Activated naive CD8-positive, alpha-beta T cell treated with anti-CD3 and anti-CD28 coated beads, Interleukin-2, amount 50 U/mL, for 16 hours (primary cell): Measurements from ENCODE around the gene CCDC187.

Source experiments
- DNase-seq: peaks from one replicate; pipeline ENCODE4 v3.0.0-alpha.2; 2020; ENCODE audit warnings: low read depth, low spot score

CCDC187 gene

DNA sequence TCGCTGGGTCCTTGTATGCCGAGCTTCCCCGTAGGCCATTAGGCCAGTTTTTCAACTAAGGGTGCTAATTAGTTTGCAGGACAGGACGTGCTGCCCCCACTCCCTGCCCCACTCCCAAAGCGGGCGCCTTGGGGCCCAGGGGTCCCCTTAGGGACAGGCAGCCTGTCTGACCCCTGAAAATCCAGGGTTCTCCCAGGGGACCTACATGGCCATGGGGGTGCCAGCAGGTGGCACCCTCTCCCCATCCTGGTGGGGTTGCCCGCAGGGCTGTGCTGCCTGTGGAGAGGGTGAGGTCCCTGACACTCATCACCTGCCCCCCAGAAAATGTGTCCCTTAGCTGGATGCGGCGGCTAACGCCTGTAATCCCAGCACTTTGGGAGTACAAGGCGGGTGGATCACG lies 8.5 kb upstream of the CCDC187 start:
- no peak for DNase-seq

DNA sequence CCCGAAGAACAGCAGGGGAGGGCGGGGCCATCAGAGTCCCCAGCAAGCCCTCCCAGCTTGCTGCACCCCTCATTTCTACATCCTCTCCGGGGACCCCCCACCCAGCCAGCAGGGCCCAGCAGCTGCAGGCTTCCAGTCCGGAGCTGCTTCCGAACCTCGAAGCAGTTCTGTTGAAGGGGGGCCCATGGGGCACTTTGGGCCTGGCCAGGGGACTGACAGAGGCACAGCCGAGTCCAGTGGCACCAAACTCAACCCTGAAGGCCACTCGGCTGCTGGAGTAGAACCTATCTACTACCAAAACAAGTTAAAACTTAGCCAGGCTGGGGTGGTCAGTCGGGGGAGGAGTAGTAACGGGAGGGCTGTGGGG lies 8.1 kb upstream of the CCDC187 start:
- no peak for DNase-seq

DNA sequence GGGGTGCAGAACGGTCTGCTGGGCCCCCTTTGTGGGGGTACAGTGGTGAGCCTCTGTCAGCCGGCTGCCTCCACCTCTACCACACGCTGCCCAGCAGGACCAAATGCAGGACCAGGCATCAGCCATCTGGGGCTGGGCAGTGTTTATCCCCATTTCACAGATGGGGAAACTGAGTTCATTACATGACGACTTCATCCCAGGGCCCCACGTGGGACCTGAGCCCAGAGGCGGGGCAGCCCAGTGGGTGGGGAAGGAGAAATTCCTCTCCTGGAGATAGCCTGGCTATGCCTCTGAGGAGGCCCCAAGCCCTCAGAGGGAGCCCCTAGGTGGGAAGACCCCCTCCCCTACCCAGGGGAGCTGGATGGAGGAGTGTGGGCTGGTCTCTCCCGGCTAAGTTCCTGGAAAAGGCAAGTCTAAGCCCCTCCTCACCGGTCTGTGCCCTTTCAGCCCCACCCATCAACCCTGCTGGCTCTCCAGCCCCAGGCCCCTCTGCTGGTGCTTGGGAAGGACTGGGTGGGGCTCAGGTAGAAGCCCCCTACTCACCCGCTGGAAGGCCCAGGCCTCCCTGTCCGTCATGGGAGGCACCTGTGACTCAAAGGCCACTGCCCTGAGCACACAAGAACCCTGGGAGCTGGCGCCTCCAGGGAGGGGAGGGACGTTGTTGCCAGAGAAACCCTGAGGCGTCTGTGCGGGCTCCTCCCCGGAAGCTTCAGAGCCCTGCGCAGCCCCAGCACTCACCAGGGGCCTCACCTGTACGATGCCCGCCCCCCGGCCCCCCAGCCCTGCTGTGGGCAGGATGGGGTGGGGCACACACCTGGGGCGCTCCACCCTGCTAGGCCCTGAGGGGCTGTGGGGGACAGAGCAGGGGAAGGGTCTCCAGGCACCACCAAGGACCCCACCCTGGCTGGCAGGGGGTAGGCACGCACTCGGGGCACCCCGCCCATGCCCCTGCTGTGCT lies 7.4 kb upstream of the CCDC187 start:
- DNase-seq: no peak

DNA sequence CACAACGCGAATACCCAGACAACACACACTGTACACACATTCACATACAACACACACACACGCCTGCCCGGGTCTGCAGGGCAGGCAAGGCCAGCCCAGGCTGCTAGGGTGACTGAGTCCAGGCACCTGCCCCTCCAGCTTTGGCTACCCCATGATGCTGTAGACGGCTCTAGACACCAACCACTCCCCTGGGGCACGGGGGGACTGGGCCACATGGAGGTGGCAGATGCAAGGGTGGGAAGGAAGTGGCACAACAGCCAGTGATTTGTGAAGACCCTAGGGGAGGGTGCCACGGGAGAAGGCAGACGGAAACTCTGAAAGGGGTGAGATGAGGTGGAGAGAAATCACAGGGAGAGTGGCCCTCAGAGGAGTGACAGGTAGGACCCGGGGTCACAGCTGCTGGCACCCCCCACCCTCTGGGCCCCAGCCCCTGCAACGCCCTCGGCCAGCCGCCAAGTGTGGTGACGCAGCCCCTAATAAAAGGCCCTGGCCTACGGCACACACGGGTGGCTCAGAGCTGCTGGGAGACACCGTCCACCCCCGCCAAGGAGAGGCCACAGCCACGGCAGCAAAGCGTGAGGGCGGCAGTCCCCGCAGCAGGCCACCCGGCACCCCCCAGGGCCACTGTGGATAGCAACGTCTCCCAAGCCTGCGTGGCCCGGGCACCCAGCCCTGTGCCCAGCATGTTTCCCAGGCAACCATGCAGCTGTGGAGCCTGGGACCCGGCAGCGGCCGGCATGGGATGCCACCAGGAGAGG lies 6.6 kb upstream of the CCDC187 start:
- DNase-seq: no peak

DNA sequence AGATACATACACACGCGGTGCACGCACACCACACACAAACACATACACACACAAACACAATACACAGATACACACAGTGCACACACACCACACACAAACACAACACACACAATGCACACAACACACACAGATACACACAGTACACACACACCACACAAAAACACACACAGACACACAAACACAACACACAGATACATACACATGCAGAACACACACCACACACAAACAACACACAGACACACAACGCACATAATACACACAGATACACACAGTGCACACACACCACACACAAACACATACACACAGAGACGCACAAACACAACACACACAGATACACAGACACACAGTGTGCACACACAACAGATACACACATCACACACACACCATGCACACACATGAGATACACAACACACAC lies 5.9 kb upstream of the CCDC187 start:
- DNase-seq: no peak

DNA sequence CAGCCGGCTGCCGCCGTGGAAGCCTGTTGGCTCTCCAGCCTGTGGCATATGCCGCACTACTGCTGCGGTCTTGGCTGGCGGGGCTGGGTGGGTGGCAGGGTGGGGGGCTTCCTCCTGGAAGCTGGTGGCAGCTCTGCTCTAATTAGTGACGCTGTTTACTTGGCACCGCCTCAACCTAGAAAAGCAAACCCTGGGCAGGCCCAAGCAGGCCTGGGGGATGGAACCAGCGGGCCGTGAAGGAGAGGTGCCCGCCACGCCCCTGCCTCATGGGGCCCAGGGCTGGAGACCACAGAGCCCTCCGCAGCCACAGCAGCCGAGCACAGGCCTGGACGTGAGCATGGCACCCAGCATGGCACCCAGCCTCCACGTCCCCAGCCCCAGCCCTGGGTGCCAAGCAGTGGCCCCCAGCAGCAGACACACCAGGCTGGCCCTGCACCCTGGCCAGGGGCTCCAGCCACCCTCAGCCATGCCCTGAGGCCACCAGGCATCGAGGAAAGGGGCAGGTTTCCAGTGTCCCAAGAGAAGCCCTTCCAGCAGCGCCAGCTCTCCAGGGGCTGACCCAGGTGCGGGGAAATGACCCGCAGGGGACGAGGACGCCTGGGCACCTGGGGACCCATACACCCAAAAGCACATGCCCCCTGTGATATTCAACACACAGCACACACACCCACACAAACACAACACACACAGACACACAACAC lies 5.4 kb upstream of the CCDC187 start:
- no peak for DNase-seq

DNA sequence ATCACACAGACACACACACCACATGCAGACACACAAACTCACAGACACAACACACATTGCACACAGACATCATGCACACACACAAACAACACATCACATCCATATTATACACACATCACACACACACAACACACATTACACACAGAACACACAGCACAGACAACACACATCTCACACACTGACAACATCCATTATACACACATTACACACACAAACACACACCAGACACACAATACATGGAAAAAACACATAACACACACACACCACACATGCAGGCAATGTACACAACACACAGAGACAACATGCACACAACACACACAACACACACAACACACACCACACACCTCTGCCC lies 4.8 kb upstream of the CCDC187 start:
- DNase-seq: no peak

DNA sequence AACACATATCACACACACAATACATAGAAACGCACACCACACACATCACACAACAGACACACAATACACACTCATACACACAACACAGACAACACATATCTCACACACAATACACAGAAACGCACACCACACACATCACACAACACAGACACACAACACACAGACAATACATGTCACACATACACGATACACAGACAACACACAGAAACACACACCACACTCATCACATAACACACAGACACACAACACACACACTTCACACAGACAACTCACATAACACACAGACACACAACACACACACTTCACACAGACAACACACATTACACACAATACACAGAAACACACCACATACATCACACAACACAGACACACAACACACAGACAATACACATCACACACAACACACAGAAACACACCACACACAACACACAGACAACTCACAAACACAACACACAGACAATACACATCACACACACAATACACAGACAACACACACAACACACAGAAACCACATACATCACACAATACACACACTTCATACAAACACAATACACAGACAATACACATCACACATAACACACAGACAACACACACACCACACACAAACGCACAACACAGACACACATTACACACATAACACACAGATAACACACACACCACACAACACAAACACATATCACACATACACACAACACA lies 4.3 kb upstream of the CCDC187 start:
- DNase-seq: no peak

DNA sequence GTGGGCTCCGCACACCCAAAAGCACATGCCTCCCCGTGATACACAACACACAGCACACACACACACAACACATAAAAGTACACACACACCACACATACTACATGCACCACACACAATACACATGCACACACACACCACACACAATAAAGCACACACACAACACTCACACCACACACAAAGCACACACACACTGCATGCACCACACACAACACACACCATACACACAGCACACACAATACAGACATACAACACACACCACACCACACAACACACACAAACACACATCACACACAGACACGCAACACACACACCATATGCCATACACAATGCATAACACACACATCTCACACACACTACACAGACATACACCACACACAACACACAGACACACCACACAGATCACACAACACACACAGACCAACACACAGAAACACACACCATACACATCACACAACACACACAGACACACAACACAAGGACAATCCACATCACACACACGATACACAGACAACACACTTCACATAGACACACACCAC lies 3.4 kb upstream of the CCDC187 start:
- no peak for DNase-seq

DNA sequence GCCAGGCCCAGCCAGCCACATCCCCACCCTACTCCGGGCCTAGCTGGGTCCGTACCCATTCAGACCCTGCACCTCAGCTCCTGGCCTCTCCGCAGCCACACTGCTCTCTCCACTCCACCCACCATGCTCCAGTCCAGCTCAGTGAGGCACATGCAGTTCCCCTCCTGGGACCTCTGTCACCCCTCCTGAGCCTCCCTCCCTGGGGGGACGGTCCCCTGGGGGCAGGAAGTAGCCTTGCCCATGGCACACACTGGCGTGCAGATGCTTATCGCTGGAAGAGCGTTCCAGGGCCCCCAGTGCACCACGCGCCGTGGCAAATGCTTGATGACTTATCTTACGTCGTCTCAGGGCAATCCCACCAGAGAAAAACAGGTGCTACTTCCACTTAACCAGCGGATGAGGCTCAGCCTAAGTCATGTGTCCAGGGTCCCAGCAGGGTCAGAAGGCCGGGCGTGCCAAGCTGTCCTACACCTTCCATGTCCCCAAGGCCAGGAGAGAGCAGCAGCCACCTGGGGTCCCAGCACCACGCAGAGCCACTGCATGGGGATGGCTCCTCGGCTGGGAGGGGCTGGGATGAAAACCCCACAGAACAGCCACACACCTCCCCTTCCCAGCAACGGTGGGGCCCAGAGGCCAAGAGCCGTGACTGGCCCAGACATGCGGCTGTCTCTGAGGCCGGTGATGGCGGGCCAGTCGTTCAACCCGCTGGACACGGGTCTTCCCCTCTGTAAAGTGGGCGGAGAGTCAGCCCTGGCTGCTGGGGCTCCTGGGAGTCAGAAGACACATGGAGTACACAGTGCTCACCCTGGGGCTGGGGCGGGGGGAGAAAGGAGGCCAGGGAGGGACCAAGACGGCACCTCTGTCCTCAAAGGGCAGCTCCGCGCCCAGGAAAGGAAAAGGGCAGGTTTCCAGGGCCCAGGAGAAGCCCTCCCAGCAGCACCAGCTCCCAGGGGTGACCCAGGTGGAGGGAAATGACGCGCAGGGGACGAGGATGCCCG lies 2.6 kb upstream of the CCDC187 start:
- DNase-seq: no peak

DNA sequence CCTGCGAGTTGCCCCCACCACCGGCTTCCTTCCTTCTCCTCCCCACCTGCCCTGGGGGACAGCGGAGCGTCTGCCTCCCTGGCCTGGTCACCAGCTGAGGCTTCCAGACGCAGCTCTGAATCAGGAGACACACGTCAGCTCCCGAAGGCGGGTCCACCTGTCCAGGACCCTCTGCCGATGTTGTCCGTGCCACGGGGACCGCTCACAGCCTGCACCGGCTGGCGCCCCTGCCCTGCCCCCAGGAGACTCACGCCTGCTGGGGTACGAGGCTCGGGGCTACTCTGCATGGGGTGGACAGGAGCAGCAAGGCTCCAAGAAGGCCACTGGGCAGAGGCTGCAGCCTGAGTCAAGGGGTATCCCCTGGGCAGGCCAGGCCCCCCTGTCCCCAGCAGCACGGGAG lies 1.9 kb upstream of the CCDC187 start:
- DNase-seq: no peak

DNA sequence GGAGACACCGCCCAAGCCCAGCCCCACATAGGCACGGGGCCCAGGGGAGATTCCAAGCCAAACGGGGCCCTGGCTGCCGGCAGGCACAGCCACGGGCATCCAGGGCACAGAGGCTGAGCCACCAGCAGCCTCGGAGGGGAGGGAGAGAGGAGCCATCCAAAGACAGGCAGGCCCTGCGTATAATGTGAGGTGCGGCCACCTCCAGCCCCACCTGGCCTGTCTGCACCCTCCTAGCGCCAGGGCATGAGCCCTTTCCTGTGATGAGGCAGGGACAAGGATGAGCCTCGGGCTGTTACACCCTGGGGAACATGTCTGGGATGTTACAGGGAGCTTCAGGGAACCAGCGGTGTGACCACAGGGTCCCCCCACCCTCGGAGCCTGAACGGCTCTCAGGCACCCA lies 1.1 kb upstream of the CCDC187 start:
- DNase-seq: no peak

DNA sequence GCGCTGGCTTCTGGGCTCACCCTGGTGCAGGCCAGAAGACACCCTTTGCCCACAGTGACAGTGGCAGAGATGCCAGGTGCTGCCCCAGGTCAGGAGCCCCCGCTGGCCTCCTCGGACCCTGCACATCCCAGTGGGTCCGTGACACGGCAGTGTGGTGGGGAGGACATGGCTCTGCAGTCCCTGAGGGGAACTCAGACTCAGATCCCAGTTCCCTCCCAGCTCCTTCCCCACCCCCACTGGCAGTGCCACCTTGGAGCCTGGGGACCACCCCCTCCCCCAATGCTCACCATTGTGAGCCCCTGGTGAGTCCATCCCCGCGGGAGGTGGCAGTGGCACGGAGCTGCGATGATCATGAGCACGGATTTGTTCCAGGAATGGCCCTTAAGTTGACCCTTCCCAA lies 562 bp upstream of the CCDC187 start:
- no peak for DNase-seq

DNA sequence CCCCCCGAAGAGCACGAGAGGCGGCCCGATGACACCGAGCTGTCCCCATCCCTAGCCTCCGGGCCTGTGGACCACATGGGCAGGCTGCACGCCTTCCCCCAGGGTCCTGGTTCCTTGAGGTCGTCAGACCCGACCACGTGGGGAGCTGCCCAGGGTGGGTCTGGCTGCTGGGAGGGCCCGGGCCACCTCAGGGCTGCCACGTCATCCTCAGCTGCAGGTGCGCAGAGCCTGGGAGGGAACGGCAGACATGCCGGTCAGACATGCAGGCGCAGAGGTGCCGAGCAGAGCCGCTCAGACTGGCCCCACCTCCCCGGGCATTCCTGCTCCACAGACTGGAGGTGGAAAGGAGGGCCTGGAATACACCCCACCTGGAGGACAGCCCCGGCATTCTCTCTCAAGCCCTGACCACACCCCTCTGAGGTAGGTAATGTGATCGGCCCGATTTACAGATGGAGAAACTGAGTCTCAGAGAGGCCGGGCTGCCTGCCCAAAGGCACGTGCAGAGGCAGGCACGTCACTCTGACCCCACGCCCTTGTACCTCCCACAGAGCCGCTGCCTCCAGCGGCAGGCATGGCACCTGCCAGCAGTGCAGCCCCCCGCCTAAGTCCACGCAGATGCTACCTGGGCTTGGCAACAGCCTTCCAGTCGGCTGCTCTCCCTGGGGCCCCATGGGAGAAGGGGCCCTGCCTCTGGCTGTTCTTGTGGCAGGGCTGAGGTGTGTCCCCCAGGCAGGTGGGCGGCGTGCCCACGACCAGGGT lies 649 bp downstream of the CCDC187 start:
- no peak for DNase-seq

DNA sequence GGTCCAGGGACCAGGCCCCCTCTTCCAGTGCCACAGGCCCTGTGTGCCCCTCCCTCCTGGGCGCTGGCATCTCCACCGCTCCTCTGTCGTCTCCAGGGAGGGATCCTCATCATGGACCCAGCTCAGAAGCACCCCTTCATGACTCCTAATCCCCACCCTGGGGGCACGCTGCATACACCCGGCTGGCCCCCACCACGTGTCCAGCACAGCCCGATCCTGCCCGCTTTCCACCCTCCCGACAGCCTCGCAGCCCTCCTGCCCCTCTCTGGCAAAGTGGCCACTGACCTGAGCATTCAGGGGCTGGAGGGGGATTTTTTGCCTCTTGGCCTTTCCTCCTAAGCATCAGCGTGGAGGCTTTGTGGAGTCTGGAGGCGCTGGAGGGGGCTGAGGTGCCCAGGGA lies 1.4 kb downstream of the CCDC187 start:
- DNase-seq: no peak

DNA sequence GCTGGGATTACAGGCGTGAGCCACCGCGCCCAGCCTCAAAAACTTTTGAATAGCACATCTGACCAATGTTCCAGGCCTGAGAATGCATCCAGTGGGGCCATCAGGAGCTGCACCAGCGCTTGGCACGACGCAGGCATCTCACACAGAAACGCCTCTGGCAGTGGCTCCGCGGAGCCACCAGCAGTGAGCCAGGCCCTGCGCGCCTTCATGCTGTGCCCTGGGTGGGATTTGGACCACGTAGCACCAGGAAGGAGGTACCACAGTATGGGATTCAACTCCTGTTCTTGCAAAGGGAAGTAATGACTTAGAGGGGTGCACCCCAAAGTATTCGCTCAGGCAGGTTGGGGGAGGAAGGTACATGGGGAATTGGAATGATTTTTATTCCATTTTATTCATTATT lies 3.0 kb downstream of the CCDC187 start:
- DNase-seq: no peak

DNA sequence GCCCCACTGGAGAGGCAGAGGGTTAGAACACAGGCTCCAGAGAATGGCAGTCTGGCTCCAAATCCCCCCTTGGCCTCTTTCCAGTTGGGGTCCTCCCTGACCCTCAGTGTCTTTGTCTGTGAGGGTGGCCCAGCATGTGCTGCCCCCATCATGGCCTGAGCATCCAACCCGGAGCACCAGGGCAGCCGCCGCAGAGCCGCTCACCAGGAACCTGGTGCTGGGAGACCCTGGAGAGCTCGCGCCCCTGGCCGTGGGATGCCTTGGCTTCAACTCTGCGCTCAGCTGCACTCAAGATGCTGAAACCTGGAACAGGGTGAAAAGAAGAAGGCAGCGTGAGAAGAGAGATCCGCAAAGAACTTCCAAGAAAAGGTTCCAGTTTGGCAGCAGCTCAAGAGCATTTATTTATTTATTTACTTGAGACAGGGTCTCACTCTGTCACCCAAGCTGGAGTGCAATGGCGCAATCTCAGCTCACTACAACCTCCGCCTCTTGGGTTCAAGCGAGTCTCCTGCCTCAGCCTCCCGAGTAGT lies 3.8 kb downstream of the CCDC187 start:
- DNase-seq: no peak

DNA sequence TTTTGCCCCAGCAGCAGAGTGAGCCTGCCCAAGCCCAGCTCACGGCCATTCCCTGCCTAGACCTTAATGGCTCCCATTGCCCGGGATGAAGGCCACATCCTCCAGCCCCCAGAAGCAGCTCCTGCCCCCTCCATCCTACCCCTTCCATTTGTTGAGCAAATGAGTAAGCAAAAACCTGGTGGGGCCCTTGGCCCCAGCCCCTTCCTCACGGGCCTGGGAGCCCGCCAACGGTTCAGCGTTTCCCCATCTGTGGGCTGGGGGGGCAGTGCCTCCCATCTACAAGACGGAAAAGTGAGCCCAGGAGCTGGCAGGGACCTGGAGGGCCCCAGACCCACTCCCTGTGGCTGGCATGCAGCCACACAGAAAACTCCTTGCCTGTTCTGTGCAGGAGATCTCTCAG lies 4.4 kb downstream of the CCDC187 start:
- no peak for DNase-seq

DNA sequence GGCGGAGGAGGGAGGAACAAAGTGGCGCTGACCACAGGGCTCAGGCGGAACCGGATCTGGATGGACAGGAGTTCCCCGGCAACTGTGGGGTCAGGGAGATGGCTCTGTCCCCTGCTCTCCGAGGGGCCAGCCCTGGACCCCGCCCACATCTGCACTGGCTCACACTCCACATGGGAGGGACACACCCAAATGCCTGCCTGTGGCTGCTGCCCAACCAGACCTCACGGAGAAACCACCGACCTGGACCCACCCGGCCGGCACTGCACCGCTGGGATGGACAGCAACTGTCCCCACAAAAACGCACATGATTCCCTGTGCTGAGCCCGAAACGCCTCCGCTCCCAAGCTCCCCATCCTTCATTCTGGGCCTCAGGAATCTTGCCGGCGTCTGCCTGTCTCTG lies 4.8 kb downstream of the CCDC187 start:
- DNase-seq: no peak
